ENCODE results near the gene PIGL.
A peak's percentile ranks its signal among the peaks of the same experiment; 100 is the strongest.
"Not testable (repeated sequence)": the region's sequence is repeated elsewhere in the genome, so short reads cannot be mapped to it uniquely, and the experiment has no call there.

PIGL gene
- total RNA-seq: 20.9 to 41.9 (median 30.9) reads per million in 4 donors

DNA sequence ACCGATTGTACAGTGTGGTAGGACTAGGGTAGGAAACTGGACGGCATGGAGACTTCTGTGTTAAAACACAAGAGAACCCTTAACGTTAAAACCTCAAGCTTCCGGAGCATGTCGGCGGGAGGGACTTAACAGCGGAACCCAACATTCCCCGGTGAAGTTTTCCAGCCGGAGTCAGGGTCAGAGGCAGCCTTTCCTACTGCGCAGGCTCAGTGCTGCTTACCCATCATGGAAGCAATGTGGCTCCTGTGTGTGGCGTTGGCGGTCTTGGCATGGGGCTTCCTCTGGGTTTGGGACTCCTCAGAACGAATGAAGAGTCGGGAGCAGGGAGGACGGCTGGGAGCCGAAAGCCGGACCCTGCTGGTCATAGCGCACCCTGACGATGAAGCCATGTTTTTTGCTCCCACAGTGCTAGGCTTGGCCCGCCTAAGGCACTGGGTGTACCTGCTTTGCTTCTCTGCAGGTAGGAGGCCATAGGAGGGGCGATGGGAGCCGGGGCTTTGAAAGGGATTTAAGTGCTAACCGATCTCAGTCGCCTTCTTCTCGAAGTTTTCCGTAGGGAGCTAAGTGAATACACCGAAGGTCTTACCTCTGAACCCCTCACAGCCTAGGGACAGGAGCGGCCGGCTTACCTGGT lies at the start of gene PIGL:
PIGL (plus strand) TSS at position 209 of the 634 bp plus-strand sequence; CDS start at position 226, 17 bp downstream.
- peak; percentile 66 to 90 (median 74) for DNase-seq

DNA sequence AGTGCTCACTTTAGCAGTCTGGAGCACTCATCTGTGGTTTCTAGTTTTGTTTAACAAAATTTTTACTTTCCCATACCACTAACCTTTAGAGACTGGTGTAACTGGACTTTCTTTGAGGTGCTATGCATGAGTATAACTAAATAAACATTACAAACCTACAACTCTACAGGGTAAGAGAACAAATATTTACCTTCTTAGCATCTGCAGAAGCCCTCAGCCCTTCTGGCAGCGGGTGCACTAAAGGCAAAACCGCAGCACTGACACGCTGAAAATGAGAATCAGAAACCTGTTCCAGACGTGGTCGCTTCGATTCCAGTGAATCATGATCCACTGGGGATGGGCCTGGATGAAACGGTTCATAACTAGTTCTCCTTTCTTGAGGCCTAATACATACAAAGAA lies 45.4 kb upstream of the PIGL start:
- no peak for DNase-seq

DNA sequence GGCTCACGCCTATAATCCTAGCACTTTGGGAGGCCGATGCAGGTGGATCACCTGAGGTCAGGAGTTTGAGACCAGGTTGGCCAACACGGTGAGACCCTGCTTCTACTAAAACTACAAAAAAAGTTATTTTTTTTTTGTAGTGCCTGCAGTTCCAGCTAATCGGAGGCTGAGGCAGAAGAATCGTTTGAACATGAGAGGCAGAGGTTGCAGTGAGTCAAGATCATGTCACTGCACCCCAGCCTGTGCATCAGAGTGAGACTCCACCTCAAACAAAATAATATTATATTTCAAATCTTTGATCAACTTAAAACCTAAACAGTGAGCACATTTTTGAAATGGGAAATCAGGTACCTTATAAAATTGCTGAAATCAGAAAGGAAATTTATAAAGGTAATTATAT lies 38.2 kb upstream of the PIGL start:
- DNase-seq: no peak

DNA sequence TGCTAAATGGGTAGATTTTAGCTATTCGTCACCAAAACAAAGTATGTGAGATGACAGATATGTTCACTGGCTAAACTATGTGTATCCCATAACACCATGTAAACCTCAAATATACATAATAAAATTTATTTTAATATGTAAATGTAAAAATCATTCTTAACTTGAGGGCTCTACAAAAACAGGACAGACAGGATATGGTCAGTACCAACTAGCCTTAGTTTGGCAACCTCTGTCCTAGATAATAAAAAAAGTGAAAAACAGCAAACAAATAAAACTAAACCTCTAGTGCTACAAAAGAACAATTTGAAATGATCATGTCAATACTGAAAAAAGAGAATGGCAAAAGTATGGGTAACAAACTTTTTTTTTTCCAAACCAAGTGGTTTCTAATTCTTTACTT lies 35.4 kb upstream of the PIGL start:
- DNase-seq: no peak

DNA sequence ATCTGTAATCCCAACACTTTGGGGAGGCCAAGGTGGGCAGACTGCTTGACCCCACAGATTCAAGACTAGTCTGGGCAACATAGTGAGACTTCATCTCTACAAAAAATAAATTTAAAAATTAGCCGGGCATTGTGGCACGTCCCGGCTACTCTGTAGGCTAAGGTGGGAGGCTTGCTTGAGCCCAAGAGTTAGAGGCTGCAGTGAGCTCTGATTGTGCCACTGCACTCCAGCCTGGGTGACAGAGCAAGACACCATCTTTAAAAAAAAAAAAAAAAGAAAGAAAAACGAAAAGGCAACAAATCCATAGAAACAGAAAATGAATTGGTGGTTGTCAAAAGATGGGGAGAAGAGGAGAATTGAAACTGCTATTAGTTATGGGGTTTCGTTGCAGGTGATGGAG lies 29.4 kb upstream of the PIGL start:
- DNase-seq: no peak

DNA sequence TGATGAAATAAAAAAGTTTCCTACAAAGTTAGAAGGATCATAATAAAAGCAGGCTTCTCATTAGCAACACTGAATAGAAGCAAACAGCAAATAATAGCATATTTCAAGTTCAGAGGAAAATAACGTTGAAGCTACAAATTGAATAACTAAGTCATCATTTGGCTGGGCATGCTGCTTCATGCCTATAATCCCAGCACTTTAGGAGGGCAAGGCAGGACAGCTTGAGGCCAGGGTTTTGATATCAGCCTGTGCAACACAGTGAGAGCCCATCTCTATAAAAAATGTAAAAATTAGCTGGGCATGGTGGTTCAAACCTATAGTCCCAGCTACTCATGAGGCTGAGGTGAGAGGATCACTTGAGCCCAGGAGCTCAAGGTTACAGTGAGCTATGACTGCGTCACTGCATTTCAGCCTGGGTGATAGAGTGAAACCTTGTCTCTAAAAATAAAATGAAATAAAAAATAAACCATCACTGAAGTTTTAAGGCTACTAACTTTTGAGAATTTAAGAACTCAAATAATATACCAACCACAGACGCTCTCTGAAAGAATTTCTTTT lies 27.1 kb upstream of the PIGL start:
- DNase-seq: no peak

DNA sequence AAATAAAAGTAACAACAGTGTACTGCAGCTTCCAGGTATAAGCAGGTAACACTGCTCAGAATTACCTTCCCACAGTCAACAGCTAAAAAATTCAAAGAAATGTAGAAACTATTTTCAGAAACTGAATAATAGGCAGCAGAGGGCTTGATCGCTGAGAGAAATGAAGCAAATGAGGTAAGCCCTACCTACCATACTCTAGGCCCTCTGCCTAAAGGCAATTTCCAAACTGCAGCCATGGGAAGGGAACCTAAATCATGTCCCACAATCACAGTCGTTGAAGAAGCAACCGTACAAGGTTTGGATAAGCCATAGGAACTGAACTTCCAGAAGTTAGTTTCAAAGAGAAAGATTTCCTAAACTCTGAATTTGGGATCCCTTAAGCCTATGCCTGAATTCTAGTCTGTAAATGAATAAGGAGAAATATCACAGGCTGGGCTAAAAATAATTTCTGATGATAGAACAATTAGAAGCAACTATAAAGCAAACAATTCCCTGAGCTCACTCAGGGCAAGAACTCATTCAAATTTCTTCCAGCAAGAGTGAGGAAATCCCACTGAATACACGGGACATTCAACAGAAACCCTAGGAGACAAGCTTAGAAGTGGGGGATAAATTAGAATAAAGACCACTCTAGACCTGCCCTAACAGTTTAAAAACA lies 26.2 kb upstream of the PIGL start:
- DNase-seq: no peak

DNA sequence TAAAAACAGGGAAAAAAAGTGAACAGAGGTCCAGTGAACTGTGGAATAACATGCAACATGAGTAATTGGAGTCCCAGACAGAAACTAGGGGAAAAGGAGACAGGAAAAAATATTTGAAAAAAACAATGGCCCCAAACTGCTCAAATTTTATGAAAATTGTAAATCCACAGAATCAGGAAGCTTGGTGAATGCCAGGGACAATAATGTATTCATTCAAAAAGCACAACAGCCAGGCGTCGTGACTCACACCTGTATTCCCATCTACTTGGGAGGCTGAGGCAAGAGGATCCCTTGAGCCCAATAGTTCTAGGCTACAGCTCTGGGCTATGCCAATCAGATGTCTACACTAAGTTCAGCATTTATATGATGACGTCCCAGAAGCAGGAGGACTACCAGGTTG lies 25.4 kb upstream of the PIGL start:
- DNase-seq: no peak

DNA sequence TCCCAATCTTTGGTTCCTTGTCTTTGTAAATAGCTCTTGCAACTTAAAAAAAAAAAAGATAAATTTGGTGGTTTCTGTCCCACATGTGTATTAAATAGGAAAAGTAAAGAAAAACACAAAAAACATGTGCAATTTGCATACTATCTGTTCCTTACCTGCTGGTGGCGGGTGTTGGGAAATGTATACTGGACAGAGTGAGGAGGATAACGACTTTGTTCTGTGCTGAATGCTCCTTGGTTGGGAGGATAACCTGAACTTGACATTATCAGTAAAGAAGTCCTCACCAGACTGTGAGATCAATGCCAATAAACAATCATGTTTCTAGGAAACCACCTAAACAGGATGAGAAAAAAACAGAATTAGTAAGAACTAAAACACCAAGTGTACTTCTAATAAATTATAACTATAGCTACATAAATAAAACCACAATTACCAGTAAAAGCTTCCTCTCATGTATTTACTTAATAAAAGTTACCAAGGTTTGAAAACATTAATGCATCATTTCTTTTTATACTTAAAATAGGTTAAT lies 22.6 kb upstream of the PIGL start:
- DNase-seq: not testable (repeated sequence)

DNA sequence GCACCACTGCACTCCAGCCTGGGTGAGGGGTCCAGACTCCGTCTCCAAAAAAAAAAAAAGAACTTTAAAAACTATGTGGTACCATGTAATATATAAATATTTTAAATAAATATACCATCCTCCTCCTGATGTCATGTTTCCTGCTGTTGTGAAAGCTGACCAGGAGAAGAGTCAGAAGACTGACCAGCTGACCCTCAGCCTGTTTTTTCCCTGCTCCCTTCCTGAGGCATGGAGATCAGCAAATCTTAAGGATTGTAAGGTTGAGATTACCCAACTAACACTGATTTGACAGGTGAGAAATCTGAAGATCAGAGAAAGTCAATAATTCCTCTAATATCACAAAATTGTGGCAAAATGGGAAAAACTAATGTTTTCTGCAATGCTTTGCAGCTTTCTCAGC lies 19.7 kb upstream of the PIGL start:
- DNase-seq: no peak

DNA sequence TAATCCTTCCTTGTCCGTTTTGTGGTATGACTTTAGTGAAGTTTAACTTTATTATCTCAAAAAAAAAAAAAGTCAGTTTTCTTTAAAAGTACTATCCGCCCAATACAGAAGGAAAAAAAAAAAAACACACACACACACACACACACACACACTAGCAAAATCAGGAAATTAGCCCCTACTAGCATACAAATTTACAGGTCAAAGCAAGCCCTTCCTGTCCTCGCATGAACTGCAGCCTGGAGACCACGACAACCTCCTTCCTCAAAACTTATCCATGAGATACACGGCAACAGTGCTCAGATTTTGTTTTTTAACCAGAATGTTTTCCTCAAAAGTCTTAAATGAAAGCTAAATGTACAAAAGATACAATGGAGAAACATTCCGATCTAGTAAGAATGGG lies 17.9 kb upstream of the PIGL start:
- no peak for DNase-seq

DNA sequence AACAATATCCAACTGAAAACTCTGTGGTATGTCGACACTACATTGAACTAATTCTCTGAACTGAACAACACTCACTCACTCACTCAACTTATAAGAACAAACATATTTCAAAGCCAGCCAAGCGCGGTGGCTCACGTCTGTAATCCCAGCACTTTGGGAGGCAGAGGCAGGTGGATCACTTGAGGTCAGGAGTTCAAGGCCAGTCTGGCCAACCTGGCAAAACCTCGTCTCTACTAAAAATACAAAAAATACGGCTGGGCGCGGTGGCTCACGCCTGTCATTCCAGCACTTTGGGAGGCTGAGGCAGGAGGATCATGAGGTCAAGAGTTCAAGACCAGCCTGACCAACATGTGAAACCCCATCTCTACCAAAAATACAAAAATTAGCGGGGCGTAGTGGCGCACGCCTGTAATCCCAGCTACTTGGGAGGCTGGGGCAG lies 15.3 kb upstream of the PIGL start:
- DNase-seq: not testable (repeated sequence)

DNA sequence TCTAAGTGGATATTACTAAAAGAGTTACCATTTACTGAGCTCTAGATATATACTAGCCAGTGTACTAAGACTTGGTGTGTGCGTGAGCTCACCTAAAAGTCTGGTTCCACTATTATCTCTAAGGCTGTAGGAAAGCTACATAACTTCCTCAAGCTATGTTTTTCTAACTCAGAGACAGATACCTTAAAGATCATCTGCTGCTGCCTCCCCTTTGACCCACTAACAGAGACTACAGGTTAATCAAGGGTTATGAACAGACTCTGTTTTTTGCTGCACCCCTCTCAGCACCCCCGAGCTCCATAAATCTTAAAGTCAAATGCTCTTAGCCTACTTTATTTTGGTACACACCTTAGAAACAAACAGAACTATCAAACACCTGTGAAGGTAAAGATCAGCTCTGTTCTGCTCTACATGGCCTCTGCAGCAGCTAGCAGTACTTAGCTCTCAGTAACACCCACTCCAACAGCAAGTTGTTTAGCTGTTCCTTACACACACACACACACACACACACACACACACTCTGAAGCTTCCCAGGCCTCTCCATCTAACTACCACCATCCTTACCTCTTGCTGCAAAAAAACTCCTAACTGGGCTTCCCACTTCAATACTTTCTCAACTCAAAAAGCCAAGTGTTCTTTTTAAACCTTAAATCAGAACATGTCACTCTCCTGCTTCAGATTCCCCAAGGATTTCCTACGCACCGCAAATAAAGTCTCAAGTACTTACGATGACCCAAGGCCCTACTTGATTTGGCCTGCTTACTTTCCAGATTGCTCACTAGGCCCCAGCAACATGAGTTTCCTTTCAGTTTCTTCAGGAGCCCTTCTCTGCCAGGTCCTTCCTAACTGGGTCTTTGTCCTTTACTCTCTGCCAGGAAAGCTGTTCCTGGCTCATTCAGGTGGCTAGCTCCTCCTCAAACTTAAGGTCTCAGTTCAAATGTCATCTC lies 14.2 kb upstream of the PIGL start:
- DNase-seq: not testable (repeated sequence)

DNA sequence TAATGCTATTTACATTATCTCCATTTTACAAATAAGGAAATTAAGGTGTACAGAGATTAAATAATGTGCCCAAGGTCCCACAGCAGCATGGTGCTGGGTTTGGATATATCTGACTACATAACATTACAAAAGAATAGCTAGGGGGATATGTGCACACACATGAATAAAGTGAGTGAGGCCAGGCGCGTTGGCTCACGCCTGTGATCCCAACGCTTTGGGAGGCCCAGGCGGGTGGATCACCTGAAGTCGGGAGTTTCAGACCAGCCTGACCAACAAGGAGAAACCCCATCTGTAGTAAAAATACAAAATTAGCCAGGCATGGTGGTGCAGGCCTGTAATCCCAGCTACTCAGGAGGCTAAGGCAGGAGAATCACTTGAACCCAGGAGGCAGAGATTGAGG lies 12.2 kb upstream of the PIGL start:
- DNase-seq: not testable (repeated sequence)

DNA sequence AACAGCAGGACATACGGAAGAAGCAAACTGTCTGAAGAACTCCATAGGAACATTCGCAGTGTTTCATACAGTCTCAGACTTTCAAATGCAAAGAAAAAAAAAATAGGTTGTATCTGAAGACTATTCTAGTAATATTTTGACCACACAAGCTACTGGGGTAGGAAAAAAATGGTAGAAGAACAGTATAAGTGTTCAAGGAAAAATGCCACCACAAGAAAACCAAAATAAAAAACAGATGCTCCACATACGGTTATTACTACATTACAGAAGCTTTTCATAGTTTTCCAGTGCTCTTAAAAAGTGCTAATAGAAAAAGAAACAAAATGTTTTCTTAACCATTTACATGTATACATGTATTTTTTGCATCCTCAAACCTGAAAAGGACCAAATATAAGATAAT lies 5.4 kb upstream of the PIGL start:
- no peak for DNase-seq

DNA sequence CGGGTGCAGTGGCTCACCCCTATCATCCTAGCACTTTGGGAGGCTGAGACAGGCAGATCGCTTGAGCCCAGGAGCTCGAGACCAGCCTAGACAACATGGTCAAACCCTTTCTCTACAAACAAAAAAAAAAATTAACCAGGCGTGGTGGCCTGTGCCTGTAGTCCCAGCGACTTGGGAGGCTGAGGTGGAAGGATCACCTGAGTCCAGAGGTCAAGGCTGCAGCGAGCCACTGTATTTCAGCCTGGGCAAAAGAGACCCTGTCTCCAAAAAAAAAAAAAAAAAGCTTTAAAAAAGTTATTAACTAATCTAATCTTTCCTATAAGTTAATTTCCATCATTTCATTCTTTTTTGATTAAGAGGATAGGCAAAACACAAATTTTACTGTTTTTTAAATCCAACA lies 4.2 kb upstream of the PIGL start:
- DNase-seq: no peak

DNA sequence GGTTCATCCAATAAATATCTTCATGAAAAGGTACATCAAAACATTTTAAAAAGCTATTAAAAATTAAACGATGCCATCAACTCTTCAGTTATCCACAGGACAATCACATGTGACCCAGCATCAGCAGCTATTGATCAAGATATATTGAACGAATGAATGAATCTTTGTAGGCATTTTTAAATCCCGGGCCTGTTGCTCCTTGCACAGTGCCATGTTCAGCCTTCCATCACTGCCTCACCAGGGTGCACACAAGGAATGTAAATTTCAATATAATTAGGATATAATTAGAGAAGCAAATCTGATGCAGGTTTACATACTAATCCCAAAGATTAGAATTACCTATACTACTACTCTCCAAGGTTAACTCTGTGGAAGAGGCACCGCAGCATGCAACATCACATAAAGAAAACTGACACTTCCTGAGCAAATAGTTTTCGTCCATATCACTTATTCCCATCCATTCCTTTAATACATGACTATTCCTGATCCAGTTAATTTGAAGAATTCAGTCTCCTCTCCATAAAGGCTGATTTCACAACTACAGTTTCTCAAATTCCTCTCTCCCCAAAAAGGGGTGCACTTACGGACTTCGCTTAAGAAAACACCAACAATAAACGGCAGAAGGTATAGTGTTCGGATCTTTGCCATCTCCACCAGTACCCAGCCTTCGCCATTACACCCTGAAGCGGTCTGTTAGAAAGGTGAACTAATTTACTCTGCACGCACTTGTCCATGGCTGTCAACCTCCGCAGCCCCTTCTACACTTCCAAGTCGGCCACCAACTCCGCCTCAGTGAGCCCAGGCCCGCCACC lies 2.6 kb upstream of the PIGL start:
- no peak for DNase-seq

DNA sequence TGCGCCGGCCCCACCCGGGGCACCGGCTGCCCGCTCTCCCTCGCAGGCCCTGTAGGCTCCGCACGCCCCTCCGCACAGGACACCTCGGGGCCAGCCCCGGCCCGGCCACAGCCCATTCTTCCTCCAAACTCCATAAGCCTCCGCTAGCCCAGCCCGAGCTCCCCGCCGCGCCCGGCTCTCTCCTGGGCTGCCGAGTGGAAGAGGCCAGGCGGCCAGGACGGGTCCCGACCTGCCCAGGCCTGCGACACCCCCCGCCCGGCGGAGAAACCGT lies 2.1 kb upstream of the PIGL start:
- DNase-seq: peak in 3 of 5 donors; percentile 7 to 33 (median 15)

DNA sequence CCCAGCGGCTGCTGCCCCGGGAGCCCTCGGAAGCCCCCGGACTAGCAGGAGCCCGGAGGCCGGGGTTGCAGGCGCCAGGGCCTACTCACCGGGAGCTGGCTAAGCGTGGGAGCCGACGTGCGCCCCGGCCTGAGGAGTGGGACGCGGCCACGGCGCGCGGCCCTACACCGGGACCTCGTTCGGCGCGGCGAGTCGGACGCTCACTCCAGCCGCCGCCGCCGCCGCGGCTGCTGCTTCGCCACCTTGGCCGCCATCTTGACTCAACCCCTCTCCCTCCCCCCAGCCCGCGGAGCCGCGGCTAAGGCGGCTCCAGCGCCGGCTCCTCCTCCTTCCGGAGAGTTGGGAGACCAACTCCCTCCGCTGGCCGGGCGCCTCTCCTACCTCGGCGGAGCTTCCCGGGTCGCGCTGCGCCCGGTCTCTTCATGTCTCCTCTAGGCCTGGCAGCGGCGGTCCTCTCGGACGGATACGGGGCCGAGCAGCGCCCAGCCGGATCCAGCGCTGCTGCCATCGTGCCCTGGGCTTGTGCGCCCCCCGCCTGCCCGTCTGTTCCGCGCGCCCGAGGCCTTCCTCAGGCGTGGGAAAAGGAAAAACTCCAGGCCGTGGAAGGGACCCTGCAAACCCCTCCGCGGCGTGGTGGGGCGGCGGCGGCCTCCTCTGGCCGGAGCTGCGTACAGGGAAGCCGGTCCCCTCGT lies 1.6 kb upstream of the PIGL start, which contains the start of gene NCOR1:
NCOR1 (minus strand) TSS at position 262 of the 692 bp plus-strand sequence. CDS start 20,965 bp downstream, outside the sequence.
- peak; percentile 81 to 91 (median 84) for DNase-seq

DNA sequence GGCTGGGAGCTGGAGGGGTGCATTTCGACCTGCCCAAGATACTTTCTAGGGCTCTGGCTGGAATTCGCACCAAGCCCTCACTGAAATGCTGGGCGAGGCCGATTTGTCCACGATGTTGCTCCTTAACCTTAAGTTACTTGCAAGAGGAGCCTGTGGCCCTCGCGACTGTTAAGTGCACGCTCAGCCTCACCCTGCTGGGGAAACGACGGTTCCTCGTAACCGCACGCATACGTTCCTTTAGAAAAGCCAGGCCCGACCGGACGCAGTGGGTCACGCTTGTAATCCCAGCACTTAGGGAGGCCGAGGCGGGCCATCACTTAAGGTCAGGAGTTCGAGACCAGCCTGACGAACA lies 1.1 kb upstream of the PIGL start:
- DNase-seq: peak in 2 of 5 donors; percentile 18 to 41

DNA sequence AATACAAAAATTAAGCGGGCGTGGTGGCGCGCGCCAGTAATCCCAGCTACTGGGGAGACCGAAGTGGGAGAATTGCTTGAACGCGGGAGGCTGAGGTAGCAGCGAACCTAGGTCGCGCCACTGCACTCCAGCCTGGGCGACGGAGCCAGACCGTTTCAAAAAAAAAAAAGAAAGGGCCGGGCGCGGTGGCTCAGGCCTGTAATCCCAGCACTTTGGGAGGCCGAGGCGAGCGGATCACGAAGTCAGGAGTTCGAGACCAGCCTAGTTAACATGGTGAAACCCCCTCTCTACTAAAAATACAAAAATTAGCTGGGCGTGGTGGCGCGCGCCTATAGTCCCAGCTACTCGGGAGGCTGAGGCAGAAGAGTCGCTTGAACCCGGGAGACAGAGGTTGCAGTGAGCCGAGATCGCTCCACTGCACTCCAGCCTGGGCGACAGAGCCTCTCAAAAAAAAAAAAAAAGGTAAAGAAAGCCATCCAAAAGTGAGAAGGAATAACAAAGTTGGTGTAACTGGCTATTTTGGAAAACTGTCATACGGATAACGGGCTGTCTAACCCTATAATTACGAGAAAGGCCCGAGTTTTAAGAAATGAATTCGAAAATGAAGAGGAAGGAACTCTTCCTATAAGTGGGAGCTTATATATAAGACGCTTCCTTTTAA lies 539 bp upstream of the PIGL start:
- not testable (repeated sequence) for DNase-seq
